K562 (cell line): Measurements from ENCODE around the gene EEF1AKMT1. TPM values are rescaled to one million over a fixed set of nuclear protein-coding genes. Genes with fewer than 3 reads are reported as not detected.

Source experiments
- ATAC-seq: fragments of 200-7000 bp; cut with Tn5 transposase; 3 replicates; pipeline ENCODE4 v1.9.1; 2020; ENCODE audit warnings: moderate library complexity
- BruUV-seq: library from RNA; stranded (reverse); fragments of 400-500 nt; replicated peaks from 2 replicates; lab custom pipeline; 2021; lab: Mats Ljungman, UMichigan
- CTCF ChIA-PET: fragments of 300-600 bp; formaldehyde crosslinking; extraction: SDS; loops from one replicate; lab custom pipeline; 2021; ENCODE audit warnings: low intra/inter-chr PET ratio; lab: Yijun Ruan, JAX
- POLR2A ChIA-PET: fragments of 300-600, 350-650 bp; sonication (Branson Sonifier 250); formaldehyde crosslinking; extraction: SDS; loops from one replicate; lab custom pipeline; 2021; ENCODE audit warnings: antibody characterized with exemption, inconsistent platforms; lab: Yijun Ruan, JAX
- DNase-seq, 4 experiments: peaks; one replicate each; pipeline versions ENCODE4 v3.0.0 to v3.0.0-alpha.2; 2011 to 2018; ENCODE audit warnings: low spot score in 3 of 4, mixed read lengths in 3 of 4; ENCODE audit errors: extremely low read depth in 1 of 4
- FAIRE-seq: peaks from 2 replicates; lab custom pipeline; 2011; peaks lifted over from hg19 to GRCh38; lab: Jason Lieb, UNC
- H2AFZ ChIP-seq: 2 replicates; pipeline ENCODE4 v1.6.0; 2011; ENCODE audit warnings: low read depth, low read length, control low read depth, inconsistent platforms
- H3K27ac ChIP-seq: fragments of 200-600 bp; 3 replicates; pipeline ENCODE4 v1.8.0; 2011; ENCODE audit warnings: low read depth, mild to moderate bottlenecking, control low read depth, inconsistent platforms, low read length, moderate library complexity, mixed read lengths; ENCODE audit errors: extremely low read depth
- H3K27me3 ChIP-seq, 2 experiments: fragments of 300-600 bp in 1 of 2; 2 replicates in 1 of 2; 3 replicates in 1 of 2; pipeline versions ENCODE4 v1.6.0 to v1.8.0; 2011; ENCODE audit warnings: inconsistent platforms in 2 of 2, low read length in 2 of 2, mild to moderate bottlenecking in 1 of 2, mixed read lengths in 1 of 2, moderate library complexity in 1 of 2; ENCODE audit not compliant: control insufficient read depth in 2 of 2, insufficient read depth in 2 of 2
- H3K36me3 ChIP-seq: fragments of 300-600 bp; 3 replicates; pipeline ENCODE4 v1.8.0; 2011; ENCODE audit warnings: mild to moderate bottlenecking, low read length, inconsistent platforms; ENCODE audit not compliant: control insufficient read depth, insufficient read depth
- H3K4me1 ChIP-seq, 2 experiments: fragments of 200-600 bp in 1 of 2; replicated peaks in 1 of 2; 2 replicates in 1 of 2; 3 replicates in 1 of 2; pipeline versions ENCODE4 v1.5.1 to v1.8.0; 2011; ENCODE audit warnings: inconsistent platforms in 2 of 2, low read length in 2 of 2, mild to moderate bottlenecking in 1 of 2, mixed read lengths in 1 of 2, moderate library complexity in 1 of 2; ENCODE audit not compliant: control insufficient read depth in 2 of 2, insufficient read depth in 2 of 2
- H3K4me2 ChIP-seq: 2 replicates; pipeline ENCODE4 v1.6.1; 2011; ENCODE audit warnings: low read length, control low read depth, inconsistent platforms, mixed read lengths; ENCODE audit not compliant: insufficient read depth
- H3K4me3 ChIP-seq: fragments of 200-600 bp; sonication (generic), shearing (Covaris generic); 2 replicates; pipeline ENCODE4 v1.5.1; 2016; ENCODE audit warnings: control low read depth, inconsistent platforms
- H3K79me2 ChIP-seq: fragments of 200-600 bp; 3 replicates; pipeline ENCODE4 v1.8.0; 2011; ENCODE audit warnings: low read length, inconsistent platforms; ENCODE audit not compliant: control insufficient read depth, insufficient read depth
- H3K9ac ChIP-seq, 2 experiments: 2 replicates each; pipeline versions ENCODE4 v1.6.0 to v1.6.1; 2011; ENCODE audit warnings: low read depth in 2 of 2, low read length in 2 of 2, control low read depth in 1 of 2, inconsistent platforms in 1 of 2, mild to moderate bottlenecking in 1 of 2, mixed read lengths in 1 of 2; ENCODE audit not compliant: insufficient read depth in 1 of 2
- H3K9me1 ChIP-seq: one replicate; pipeline ENCODE4 v1.6.0; 2011; ENCODE audit warnings: inconsistent platforms, mild to moderate bottlenecking, low read length, moderate library complexity; ENCODE audit not compliant: control insufficient read depth, insufficient read depth
- H3K9me3 ChIP-seq: replicated peaks from 2 replicates; pipeline ENCODE4 v1.5.1; 2011; ENCODE audit warnings: low read depth, low read length, inconsistent platforms; ENCODE audit not compliant: control insufficient read depth, insufficient read depth
- H4K20me1 ChIP-seq: replicated peaks from 2 replicates; pipeline ENCODE4 v1.6.1; 2011; ENCODE audit warnings: low read length, inconsistent platforms, mixed read lengths; ENCODE audit not compliant: control insufficient read depth, insufficient read depth
- CLOCK ChIP-seq: fragments of 250-450 bp; sonication (Bioruptor Pico); IDR thresholded peaks from 2 replicates; pipeline ENCODE4 v1.4.0; 2020; ENCODE audit warnings: mild to moderate bottlenecking, moderate library complexity, borderline replicate concordance
- HSF4 ChIP-seq: fragments of 250-450 bp; sonication (Bioruptor Pico); IDR thresholded peaks from 2 replicates; pipeline ENCODE4 v2.1.2; 2022; ENCODE audit warnings: mild to moderate bottlenecking, moderate library complexity, borderline replicate concordance
- NR0B1 ChIP-seq: fragments of 450-650 bp; IDR thresholded peaks from one replicate; pipeline ENCODE4 v1.6.1; 2018; ENCODE audit warnings: mild to moderate bottlenecking, moderate library complexity; ENCODE audit not compliant: partially characterized antibody
- VEZF1 ChIP-seq: fragments of 200-800 bp; sonication (Bioruptor generic); IDR thresholded peaks from 2 replicates; pipeline ENCODE4 v1.6.1; 2017; ENCODE audit warnings: missing genetic modification characterization, missing compliant biosample characterization
- WGBS: fragments of 100-300 bp; shearing (Covaris generic); methylation state at CpG from one replicate; pipeline ENCODE4 v1.1.6; 2016; ENCODE audit warnings: low coverage, mixed read lengths; ENCODE audit not compliant: insufficient coverage; ENCODE audit errors: missing lambda C conversion rate; 5-methylcytosine and 5-hydroxymethylcytosine counted together
- in situ Hi-C: fragments of 300-500 bp; cut with MboI; formaldehyde crosslinking; loops from 4 replicates; pipeline ENCODE4 v1.15.0; 2018; ENCODE audit warnings: inconsistent platforms, mixed read lengths
- intact Hi-C: fragments of 100-400 bp; cut with micrococcal nuclease; formaldehyde crosslinking; loops from 2 replicates; pipeline ENCODE4 v1.14.2; 2022
- polyA plus RNA-seq, 8 experiments: library from polyadenylated mRNA; depleted of rRNA in 4 of 8; stranded (reverse) in 5 of 8; unstranded in 3 of 8; fragments of >200 nt; fragmentation: Nextera tagmentation in 2 of 8; fragmentation: Illumina TruSeq in 1 of 8; extraction: Ambion mirVana in 2 of 8; extraction: Trizol in 1 of 8; gene quantifications; 2 replicates each; pipeline versions ENCODE4 v1.2.1 to v1.2.3, GENCODE V29; 2011 to 2014; ENCODE audit warnings: inconsistent platforms in 1 of 8, missing spikeins in 1 of 8
- total RNA-seq, 7 experiments: library from RNA; depleted of rRNA in 6 of 7; stranded (reverse); fragments of >200 nt in 6 of 7; fragmentation: Illumina TruSeq in 2 of 7; extraction: Trizol in 2 of 7; gene quantifications; 2 replicates each; pipeline versions ENCODE4 v1.2.1 to v1.2.3, GENCODE V29; 2011 to 2021; ENCODE audit warnings: low replicate concordance in 1 of 7
- TF ChIP-seq, protein P1 (sequence below): fragments of 450-650 bp; IDR thresholded peaks from 2 replicates; pipeline ENCODE4 v1.6.1; 2017; ENCODE audit warnings: antibody characterized with exemption
- TF ChIP-seq, protein P2 (sequence below): IDR thresholded peaks from 2 replicates; pipeline ENCODE4 v1.6.1; 2014; ENCODE audit warnings: antibody characterized with exemption

Gene EEF1AKMT1
- total and polyA plus RNA-seq, 9 of the 15 experiments (the other 6 are each of a cell fraction or from before 2014, with no cell fraction given) = 5.3 to 36.3 (median 7.9) TPM

DNA sequence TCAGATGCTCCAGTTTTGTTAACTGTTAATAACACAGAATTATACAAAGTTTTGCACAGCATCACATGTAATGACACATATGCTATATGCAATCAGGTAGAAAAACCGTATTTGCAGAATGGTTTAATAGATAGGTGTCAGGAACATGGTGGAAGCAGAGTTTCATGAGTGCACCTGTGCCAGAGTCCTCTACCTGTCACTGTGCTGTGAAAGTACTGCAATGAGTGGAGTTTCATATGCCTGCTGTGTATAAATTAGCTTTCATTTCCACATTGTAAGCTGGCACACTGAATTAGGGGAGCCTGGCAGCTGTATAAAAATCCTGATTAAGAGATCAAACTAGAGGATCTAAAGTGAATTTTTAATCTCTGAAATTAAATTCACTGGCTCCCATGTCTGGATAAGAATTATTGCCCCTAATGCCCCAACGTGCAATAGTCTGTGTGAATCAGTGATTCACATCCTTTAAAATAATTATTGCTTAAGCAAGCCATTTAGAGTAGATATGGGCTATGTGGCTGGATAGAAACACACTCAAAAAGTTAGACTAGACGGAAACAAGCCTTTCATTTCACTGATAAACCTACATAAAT is 8.5 kb upstream of the EEF1AKMT1 start:
- in situ Hi-C loops = no loop called here
- no peak for DNase-seq
- WGBS = 91% methylated on average over 3 of the region's 3 CpGs
- no peak for ATAC-seq
- Histone ChIP-seq H3K4me1 (no peaks in the 10 kb centered on the region), H3K9me1 (no peaks in the 10 kb centered on the region), H3K4me3 (no peak overlapping the region), H3K27ac (no peak overlapping the region), H3K9ac (no peak overlapping the region), H3K9me3 (no peaks in the 10 kb centered on the region), H3K4me2 (no peak overlapping the region), H3K36me3 (peaks cover 53% of the 10 kb centered on the region; the same call in 2 of the 3 replicates), H2AFZ (no peak overlapping the region), H3K79me2 (no peaks in the 10 kb centered on the region), H4K20me1 (no peaks in the 10 kb centered on the region), H3K27me3 (no peaks in the 10 kb centered on the region)
- intact Hi-C loops = no loop called here
- BruUV-seq = no TSS peak
- CTCF ChIA-PET = no interaction called here
- POLR2A ChIA-PET = no interaction called here
- no peak for FAIRE-seq
- TF ChIP-seq HSF4 (CRISPR knock-in tag) (no peak), VEZF1 (CRISPR knock-in tag) (no peak), NR0B1 (no peak), CLOCK (no peak)
- TF ChIP-seq, protein P1, sequence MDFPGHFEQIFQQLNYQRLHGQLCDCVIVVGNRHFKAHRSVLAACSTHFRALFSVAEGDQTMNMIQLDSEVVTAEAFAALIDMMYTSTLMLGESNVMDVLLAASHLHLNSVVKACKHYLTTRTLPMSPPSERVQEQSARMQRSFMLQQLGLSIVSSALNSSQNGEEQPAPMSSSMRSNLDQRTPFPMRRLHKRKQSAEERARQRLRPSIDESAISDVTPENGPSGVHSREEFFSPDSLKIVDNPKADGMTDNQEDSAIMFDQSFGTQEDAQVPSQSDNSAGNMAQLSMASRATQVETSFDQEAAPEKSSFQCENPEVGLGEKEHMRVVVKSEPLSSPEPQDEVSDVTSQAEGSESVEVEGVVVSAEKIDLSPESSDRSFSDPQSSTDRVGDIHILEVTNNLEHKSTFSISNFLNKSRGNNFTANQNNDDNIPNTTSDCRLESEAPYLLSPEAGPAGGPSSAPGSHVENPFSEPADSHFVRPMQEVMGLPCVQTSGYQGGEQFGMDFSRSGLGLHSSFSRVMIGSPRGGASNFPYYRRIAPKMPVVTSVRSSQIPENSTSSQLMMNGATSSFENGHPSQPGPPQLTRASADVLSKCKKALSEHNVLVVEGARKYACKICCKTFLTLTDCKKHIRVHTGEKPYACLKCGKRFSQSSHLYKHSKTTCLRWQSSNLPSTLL = no peak
- TF ChIP-seq, protein P2, sequence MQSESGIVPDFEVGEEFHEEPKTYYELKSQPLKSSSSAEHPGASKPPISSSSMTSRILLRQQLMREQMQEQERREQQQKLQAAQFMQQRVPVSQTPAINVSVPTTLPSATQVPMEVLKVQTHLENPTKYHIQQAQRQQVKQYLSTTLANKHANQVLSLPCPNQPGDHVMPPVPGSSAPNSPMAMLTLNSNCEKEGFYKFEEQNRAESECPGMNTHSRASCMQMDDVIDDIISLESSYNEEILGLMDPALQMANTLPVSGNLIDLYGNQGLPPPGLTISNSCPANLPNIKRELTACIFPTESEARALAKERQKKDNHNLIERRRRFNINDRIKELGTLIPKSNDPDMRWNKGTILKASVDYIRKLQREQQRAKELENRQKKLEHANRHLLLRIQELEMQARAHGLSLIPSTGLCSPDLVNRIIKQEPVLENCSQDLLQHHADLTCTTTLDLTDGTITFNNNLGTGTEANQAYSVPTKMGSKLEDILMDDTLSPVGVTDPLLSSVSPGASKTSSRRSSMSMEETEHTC = no peak
